ENCODE measurements around the gene PPP1R14C.

DNA sequence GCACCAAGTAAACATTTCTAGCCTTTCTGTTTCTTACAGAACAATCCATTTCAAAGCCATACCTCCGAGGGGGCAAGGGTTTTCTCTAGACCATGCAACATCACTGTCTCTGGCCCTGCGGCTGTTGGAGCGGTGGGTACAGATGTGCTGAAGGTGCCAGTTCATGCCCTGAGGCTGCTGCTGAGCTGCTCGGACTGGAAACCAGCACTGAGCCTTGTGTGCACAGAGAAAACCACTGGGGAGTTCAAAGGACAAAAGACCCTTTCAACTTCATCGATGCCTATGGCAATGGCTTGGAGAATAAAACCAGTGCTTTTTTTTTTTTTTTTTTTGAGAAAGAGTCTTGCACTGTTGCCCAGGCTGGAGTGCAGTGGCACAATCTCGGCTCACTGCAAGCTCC lies 132.6 kb downstream of the PPP1R14C start:
- TF ChIP-seq POLR2AphosphoS5 (IDR thresholded peaks at IDR 0.05; ENCODE audit: low read depth, low read length), result no peak
- TF ChIP-seq, protein P1, sequence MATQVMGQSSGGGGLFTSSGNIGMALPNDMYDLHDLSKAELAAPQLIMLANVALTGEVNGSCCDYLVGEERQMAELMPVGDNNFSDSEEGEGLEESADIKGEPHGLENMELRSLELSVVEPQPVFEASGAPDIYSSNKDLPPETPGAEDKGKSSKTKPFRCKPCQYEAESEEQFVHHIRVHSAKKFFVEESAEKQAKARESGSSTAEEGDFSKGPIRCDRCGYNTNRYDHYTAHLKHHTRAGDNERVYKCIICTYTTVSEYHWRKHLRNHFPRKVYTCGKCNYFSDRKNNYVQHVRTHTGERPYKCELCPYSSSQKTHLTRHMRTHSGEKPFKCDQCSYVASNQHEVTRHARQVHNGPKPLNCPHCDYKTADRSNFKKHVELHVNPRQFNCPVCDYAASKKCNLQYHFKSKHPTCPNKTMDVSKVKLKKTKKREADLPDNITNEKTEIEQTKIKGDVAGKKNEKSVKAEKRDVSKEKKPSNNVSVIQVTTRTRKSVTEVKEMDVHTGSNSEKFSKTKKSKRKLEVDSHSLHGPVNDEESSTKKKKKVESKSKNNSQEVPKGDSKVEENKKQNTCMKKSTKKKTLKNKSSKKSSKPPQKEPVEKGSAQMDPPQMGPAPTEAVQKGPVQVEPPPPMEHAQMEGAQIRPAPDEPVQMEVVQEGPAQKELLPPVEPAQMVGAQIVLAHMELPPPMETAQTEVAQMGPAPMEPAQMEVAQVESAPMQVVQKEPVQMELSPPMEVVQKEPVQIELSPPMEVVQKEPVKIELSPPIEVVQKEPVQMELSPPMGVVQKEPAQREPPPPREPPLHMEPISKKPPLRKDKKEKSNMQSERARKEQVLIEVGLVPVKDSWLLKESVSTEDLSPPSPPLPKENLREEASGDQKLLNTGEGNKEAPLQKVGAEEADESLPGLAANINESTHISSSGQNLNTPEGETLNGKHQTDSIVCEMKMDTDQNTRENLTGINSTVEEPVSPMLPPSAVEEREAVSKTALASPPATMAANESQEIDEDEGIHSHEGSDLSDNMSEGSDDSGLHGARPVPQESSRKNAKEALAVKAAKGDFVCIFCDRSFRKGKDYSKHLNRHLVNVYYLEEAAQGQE (IDR thresholded peaks at IDR 0.05; ENCODE audit: insufficient read depth in 1 of 2, low read depth in 2 of 2, low read length in 2 of 2), result no peak
- no peak for TF ChIP-seq TAF1 (IDR thresholded peaks at IDR 0.05; ENCODE audit: borderline replicate concordance, insufficient read depth, low read length)
